GM19025 (cell line): Measurements from ENCODE around the gene DNAH10.

Experiments
- ATAC-seq: cut with Tn5 transposase; IDR thresholded peaks from one replicate; pipeline ENCODE4 v1.9.1; 2021; ENCODE audit warnings: mild to moderate bottlenecking, low read depth, moderate library complexity; ENCODE audit not compliant: unreplicated experiment

Gene DNAH10

DNA sequence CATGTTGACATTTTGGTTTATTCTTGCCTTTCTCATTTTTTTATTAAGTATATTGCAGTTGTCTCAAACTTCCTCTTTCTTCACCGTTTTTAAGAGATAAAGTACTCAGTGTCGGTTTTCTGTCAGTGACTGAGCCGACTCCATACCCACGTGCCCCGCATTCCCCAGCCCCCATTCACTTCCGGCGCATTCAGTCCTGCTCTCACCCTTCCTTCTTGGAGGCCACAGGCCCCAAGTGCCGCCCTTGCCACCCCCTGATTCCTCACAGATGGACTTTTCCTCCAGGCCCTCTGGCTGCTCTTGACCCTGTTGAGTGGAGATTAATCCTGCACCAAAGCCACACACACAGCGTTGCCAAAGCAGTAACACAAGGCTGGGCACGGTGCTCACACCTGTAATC lies 19.1 kb upstream of the DNAH10 start:
- ATAC-seq, result no peak

GRCh38 chr12:123744836-123745235 lies 17.3 kb upstream of the DNAH10 start:
- no peak for ATAC-seq

- no peak for ATAC-seq
Measured at GRCh38 chr12:123747309-123747708, 14.8 kb upstream of the DNAH10 start.

DNA sequence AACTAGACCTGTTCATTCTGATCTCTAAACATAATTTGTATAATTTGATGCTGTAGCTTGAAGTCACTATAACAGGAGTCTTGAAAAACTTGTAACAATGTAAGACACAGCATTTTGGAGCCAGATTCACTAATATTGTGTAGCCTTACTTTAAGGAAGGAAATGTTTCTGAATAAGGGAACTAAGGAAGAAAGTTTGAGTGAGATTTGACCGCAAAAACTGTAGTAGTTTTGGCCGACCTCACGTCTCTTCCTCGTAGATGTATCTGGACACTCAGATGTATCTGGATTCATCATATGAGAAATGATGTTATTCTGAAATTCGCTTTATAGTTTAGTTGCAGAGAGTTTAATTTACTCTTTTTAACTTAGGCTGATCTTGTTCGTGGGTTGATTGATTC lies 13.9 kb upstream of the DNAH10 start:
- ATAC-seq, result no peak

DNA sequence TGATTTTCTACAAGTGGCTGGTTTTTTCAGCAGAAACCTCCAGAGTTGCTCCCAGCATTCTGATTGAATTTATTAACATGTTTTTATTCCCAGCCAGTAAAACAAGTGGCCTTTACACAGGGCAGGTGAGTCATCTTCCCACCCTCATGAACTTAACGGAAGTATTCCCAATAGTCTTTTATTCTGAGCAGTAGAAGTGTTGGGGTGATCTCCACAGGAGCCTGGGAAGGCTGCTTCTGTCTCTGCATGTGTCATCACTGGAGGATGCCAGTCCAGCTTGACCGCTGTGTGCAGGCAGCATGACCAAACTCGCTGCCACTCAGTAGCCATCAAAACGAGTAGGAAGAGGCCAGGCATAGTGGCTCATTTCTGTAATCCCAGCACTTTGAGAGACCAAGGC lies 13.4 kb upstream of the DNAH10 start:
- no peak for ATAC-seq

GRCh38 chr12:123749355-123749754 lies 12.7 kb upstream of the DNAH10 start:
- ATAC-seq, result no peak

GRCh38 chr12:123750159-123750656 lies 11.9 kb upstream of the DNAH10 start:
- ATAC-seq, result no peak

DNA sequence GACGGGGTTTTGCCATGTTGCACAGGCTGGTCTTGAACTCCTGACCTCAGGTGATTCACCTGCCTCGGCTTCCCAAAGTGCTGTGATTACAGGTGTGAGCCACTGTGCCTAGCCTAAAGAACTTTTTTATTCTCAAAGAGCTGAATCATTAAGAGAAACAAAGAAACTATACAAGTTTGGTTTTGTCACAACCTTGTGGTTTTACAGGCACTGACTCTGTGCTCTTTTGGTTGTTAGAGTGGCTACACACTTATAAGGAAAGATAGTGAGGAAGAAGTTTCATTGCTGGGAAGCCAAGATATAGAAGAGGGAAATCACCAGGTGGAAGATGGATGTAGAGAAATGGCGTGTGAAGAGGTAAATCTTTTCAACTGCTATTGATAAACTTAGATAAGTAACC lies 10.1 kb upstream of the DNAH10 start:
- no peak for ATAC-seq

DNA sequence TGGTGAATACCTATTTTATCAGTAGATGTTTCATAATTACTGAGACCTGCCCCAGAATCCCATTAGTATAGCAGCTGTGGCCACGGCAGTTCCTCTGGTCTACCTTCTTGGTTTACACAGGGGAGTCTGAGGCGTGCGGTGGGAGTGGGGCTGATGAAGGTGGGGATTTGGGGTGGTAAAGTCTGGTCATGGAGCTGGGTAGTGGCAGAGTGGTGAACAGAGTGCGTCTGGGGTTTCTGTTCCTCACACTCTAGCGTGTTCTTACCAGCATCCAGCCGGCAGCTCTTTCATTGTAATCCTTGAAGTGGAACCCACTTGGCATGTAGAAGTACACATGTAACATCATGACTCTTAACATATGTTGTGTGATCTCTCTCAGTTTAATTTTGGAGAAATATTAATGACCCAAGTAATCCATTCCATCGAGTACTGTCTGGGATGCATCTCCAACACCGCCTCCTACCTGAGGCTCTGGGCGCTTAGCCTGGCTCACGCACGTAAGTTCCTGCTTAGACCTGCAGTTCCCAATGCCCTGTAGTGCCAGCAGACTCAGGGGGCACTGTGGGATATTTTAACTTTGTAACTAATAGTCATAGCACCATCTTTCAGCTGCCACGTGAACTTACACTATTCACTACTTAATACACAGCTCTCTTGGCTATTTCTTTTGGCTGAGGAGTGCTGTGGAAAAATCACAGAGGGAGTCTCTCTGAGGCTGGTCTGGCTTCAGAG lies 7.9 kb upstream of the DNAH10 start:
- ATAC-seq, result no peak

DNA sequence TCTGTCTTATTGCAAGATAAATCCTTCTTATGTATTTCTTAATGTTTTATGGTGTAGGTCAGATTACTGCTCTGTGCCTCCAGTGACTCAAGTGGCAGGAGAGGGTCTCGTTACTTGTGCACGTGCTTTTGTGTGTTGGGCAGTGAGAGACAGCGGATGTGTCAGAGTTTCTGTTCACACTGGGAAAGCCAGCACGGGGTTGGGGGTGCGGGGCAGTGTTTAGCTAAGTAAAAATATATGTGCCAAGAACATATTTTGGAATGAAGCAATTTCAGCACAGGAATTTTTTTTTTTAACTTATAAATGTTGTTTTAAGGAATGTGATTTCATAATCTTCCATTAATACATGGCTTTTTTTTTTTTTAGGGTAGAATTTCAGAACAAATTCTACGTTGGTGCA lies 4.5 kb upstream of the DNAH10 start:
- ATAC-seq, result no peak

DNA sequence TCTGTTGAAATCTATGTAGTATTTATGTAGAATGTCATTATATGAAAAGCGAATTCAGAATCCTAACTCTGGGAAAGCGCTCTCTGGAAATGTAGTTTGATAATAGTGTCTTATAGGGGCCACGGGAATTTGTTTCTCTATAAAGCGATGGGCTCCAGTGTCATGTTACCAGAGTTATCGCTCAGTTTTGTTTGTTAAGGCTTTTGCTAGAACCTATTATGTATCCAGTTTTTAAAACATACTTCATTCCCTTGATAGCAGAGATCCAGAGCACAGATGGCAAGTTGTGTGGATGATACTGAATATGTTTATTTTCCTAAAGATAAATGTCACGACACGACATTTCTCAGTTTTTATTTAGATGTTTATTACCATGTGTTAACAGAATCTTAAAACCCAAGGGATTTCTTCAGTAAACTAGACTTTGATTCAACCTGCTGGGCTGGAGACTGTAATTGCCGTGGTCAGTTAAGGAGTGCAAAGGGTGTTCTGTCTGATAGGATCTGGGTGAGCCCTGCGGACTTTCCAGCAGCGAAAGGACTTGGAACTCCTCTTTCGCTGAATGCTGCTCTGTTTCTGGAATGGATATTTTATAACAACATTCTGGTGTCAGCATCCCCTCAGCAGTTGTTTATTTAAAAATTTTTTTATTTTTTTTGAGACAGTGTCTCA lies 1.7 kb upstream of the DNAH10 start:
- ATAC-seq, result no peak

- no peak for ATAC-seq
Measured at GRCh38 chr12:123762715-123763052, 583 bp downstream of the DNAH10 start.

- ATAC-seq, result no peak
Measured at GRCh38 chr12:123763093-123763492, 992 bp downstream of the DNAH10 start.

GRCh38 chr12:123764109-123764508 lies 2.0 kb downstream of the DNAH10 start:
- no peak for ATAC-seq

DNA sequence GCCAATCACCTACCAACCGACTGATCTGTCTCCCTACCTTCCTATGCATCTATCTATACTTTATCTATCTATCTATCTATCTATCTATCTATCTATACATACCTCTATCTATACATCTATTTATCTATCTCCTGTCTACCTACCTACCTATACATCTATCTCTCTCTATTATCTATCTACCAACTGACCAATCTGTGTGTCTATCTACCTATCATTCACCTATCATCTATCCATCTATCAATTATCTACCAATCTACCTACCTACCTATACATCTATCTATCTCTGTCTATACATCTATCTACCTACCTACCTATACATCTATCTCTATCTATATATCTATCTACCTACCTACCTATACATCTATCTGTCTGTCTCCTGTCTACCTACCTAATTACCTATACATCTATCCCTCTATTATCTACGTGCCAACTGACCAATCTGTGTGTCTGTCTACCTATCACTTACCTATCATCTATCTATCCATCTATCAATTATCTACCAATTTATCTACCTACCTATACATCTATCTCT lies 3.5 kb downstream of the DNAH10 start:
- no peak for ATAC-seq

DNA sequence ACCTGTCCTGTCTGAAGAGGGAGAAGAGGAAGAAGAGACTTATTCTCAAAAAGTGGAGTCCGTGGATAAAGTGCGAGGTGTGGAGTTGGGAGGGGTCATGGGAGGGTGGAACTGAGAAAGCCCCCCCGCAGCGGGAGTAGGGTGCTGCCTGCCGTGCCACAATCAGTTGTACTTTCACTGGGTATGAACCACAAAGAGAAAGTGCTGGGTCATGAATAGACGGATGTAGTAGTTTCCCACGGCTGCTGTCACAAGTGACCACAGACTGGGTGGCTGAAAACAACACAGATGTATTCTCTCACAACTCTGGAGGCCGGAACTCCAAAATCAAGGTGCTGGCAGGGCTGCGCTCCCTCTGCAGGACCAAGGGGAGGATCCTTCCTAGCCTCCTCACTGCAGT lies 5.5 kb downstream of the DNAH10 start:
- ATAC-seq, result peak; percentile 78

GRCh38 chr12:123771261-123771660 lies 9.2 kb downstream of the DNAH10 start:
- no peak for ATAC-seq

GRCh38 chr12:123772074-123772473 lies 10.0 kb downstream of the DNAH10 start:
- no peak for ATAC-seq

- no peak for ATAC-seq
Measured at GRCh38 chr12:123773375-123773774, 11.3 kb downstream of the DNAH10 start.

- ATAC-seq, result no peak
Measured at GRCh38 chr12:123779551-123779950, 17.4 kb downstream of the DNAH10 start.

- ATAC-seq, result no peak
Measured at GRCh38 chr12:123782997-123783792, 21.1 kb downstream of the DNAH10 start.
